DMS153 (cell line): Measurements from ENCODE around the gene CLDN9.
A peak's percentile ranks its signal among the peaks of the same experiment; 100 is the strongest.

Experiments used
- DNase-seq: peaks from one replicate; lab custom pipeline; 2025; lab: John Stamatoyannopoulos, UW

Gene CLDN9

GRCh38 chr16:3019594-3020246, 7.0 kb downstream of the CLDN9 start:
- no peak for DNase-seq

DNA sequence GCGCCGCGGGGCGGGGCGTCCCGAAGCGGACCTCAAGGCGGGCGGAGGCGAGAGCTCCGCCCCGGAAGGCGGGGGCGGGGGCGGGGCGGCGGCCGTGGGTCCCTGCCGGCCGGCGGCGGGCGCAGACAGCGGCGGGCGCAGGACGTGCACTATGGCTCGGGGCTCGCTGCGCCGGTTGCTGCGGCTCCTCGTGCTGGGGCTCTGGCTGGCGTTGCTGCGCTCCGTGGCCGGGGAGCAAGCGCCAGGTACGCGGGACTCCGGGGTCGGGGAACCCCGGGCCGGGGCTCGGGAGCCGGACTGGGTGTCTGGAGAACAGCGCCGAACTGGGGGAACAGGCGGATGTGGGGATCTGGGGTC, 7.5 kb downstream of the CLDN9 start, which contains the start of gene TNFRSF12A:
TNFRSF12A (plus strand) TSS at position 122 of the 357 bp plus-strand sequence; CDS start at position 152, 30 bp downstream.
- peak; percentile 8 for DNase-seq

- DNase-seq = no peak
Measured at GRCh38 chr16:3020604-3021448, 8.1 kb downstream of the CLDN9 start.

- DNase-seq = no peak
Measured at GRCh38 chr16:3021449-3022207, 8.9 kb downstream of the CLDN9 start.

DNA sequence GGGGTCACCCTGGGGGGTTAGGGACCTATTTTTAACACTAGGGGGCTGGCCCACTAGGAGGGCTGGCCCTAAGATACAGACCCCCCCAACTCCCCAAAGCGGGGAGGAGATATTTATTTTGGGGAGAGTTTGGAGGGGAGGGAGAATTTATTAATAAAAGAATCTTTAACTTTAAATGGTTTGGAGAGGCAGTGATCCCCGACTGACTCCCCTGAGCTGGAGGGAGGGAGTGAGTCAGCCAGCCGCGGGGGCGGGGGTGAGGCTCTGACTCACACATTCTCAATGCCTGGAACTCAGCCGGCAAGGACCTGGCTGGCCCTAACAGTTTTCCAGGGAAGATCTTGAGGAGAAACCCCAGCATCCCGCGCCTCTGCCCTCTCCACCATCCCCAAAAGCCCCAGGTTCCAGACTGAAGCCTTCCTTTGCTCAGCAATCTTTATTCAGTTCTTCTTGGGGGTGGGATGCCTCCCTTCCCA, 9.5 kb downstream of the CLDN9 start:
- DNase-seq = no peak

DNA sequence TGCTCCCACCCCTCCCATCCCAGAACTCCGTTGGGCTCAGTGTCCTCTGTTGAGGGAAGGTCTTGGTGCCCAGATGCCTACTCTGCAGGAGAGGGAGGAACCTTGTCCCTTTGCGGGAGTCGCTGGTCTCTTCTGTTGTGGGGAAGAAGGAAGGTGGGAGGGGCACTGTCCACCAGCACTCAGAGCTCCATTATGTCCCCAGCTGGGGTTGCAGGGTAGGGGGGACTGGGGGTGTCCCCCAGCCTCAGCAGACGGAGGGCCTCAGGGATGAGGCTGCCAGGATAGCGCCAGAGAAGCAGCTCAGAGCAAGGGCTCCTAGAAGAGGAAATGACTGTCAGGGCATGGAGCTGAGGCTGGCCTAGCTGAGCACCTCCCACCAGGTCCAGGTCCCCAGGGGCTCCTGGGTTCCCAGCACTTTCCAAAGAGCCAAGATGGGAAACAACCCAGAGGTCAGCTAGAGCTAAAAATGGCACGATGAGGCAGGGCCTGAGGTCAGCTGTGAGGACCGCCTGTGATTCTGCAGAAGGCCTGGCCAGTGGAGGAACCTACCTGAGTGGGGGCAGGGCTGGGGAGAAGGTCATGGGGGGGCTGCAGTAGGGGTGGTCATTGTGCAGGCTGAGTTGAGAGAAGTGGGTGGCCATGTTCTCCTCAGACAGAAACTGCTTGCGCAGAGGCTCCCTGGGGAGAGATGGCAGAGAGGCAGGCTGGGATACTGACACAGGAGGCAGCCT, 10.1 kb downstream of the CLDN9 start:
- no peak for DNase-seq

GRCh38 chr16:3023415-3023668, 10.6 kb downstream of the CLDN9 start:
- no peak for DNase-seq

DNA sequence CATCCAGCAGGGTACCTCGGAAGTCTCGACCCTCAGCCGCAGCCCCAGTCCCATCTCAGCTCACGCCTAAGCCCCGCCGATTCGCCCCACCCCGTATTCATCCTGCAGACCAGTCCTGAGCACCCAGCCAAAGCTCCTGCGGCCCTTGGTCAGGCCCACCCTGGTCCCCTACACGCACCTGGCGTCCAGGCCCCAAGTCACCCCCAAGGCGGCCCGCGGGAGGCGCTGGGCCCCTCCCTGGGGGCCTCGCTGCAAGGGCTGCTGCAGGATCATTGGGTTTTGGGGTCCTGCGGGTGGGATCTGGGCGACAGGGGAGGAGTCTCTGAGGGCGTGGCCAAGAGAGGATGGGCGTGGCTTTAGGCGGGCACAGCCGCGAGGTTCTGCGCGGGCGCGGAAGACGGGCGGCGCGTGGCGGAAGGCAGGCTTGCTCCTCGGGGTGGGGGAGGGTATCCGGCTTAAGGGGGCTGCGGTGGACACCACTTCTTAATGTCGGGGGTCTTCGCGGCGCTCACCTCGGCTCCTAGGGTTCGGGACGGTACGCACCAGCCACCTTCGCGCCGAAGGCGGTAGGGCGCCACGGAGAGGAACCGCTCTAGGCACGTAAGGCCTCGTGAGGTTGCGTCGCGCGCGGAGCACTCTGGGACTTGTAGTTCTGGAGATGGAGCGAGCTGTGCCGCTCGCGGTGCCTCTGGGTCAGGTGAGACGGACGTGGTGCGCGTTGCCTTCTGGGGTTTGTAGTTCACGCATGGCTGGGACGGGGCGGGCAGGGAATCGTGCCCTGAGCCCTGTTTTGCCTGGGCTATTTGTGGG, 11.2 kb downstream of the CLDN9 start, which contains the start of the genes HCFC1R1 and THOC6:
HCFC1R1 (minus strand) TSS at position 274 of the 810 bp plus-strand sequence; CDS start at position 273, 1 bp downstream.
THOC6 (plus strand) TSS at position 367 of the 810 bp plus-strand sequence; CDS start at position 659, 292 bp downstream.
- DNase-seq = peak; percentile 94

GRCh38 chr16:3025032-3026002, 12.6 kb downstream of the CLDN9 start:
- DNase-seq = no peak

DNA sequence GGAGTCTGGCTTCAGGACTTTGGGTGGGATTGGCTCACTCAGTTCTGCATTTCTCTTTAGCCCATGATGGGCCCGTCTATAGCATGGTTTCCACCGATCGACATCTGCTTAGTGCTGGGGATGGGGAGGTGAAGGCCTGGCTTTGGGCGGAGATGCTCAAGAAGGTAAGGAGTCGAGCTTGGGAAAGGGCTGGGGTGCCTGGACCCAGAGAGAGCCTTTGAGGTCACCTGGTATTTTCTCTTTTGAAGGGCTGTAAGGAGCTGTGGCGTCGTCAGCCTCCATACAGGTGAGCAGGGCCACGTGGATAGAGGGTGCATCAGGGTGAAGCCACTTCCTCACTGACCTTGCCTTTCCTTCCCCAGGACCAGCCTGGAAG, 13.3 kb downstream of the CLDN9 start:
- DNase-seq = no peak

- no peak for DNase-seq
Measured at GRCh38 chr16:3026609-3027488, 14.1 kb downstream of the CLDN9 start.

DNA sequence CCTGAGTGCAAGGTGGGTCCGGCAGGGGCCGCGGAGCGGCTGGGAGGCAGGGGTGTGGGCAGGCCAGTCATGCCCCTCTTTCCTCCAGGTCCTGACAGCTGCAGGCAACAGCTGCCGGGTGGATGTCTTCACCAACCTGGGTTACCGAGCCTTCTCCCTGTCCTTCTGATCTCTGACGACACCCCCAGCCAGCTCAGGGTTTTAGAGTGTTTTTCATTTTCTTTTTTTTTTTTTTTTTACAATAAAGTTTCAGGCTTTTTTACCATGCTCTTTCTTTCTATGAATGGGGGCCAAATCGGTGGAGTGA, 14.7 kb downstream of the CLDN9 start:
- DNase-seq = no peak

DNA sequence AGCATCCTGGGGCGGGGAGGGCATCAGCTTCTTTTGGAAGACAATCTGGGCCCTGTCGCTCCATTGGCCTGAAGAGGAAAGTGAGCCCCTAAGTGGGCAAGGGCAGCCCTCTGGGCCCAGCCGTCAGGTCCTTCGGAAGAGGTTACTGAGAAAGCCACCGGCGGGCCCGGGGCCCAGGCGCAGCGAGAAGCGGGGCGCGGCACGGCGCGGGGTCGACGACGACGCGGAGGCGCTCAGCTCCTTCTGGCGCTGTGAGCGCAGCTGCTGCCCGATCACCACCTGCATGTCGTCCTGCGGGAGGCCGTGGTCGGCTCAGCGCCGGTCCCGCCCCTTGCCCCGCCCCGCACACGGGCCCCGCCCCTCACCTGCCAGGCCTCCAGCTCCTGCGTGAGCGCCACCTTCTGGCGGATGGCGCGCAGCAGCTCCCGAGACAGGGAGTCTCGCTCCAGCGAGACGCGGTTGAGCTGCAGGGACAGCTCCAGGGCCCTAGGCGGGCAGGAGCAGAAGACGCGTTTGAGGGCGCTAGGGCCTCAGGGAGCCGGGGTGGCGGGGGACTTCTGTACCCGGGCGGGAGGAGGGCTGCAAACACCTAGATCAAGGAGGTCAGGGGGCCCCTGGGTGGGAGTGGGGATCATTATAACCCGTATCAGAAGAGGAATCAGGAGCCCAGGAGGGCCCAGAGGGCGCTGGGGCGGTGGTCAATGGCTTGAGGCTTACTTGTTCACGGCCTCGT, 15.4 kb downstream of the CLDN9 start:
- DNase-seq = peak; percentile 68

GRCh38 chr16:3028716-3029319, 16.1 kb downstream of the CLDN9 start:
- DNase-seq = no peak

GRCh38 chr16:3029491-3030221, 16.9 kb downstream of the CLDN9 start:
- DNase-seq = no peak

DNA sequence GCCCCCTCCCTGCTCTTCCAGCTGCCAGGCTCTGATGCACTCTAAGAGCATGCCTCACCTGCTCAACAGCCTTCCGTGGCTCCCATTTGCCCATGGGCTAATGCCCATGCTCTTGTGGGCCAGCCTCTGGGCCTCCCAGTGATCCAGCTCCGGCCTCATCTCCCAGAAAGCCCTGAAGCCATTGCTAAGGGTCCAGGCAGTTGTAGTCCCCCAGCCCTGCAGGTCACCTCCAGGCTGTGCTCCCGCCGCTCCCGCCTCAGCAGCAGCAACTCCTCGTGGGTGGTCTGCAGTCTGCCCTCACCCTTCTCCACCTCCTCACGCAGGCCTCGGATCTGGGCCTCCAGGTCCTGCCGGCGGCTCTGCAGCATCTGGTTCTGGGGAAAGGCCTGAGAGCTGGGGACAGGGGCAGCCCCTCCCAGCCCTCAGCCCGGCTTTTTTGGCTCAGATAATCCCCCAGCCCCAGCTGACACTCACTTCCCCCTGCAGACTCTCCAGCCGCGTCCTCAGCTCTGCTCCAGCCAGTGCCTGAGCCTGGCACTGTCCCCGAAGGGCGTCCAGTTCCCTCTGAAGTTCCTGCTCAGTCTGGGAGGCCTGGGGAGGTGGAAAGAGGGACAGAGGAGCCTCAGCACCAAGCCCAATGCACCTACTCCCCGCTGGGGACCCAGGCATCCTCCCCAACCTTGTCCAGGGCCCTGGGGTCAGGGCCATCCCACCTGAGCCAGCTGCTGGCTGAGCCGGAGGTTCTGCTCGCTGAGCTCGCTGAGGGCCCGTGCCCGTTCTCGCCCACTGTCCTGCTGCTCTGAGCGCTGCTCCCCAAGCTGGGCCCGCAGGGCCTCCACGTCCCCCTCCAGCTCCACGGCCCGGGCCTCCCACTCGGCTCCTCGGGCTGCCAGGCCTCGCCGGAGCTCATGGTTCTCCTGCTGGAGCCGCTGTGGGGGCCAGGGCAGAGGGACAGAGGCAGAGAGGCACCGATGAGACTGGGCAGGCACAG, 17.8 kb downstream of the CLDN9 start:
- no peak for DNase-seq
